ENCODE measurements around the gene ARCN1. TPM values are rescaled to one million over a fixed set of nuclear protein-coding genes. Genes with fewer than 3 reads are reported as not detected.

The ARCN1 gene
- total RNA-seq, 1 donor from 2014 or later = 91.3 TPM

DNA sequence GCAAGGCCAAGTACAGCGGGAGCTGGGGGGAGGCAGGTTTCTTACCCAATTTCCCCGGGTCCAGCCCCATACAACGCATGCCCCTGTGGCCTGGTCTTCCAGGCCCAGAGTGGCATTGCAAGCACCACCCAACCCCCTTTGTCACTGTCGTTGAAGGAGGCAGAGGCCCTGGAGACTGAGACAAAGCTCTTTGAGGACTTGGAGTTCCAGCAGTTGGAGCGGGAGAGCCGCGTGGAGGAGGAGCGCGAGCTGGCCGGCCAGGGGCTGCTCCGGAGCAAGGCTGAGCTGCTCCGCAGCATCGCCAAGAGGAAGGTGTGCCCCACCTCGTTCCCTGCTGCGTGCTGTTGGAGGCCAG, 63.0 kb downstream of the ARCN1 start:
- ChIA-PET POLR2A (no interaction called here), CTCF (interaction anchor here (0.9 kb wide), 1 partner anchor 58 kb away, joined by 3 read pairs; no protein-coding TSS in a partner anchor)
- Mint-ChIP-seq H3K9me3 (no peaks in the 10 kb centered on the region), H3K27ac (no peak overlapping the region), H3K36me3 (ENCODE audit: low read depth) (no peaks in the 10 kb centered on the region), H3K4me1 (no peaks in the 10 kb centered on the region), H3K27me3 (peaks cover 15% of the 10 kb centered on the region), H3K4me3 (no peak overlapping the region)
- ATAC-seq (ENCODE audit: low read depth) (no peak), DNase-seq (no peak)
- intact Hi-C loops (cut with micrococcal nuclease) = no loop called here
- TF ChIP-seq, protein P1, sequence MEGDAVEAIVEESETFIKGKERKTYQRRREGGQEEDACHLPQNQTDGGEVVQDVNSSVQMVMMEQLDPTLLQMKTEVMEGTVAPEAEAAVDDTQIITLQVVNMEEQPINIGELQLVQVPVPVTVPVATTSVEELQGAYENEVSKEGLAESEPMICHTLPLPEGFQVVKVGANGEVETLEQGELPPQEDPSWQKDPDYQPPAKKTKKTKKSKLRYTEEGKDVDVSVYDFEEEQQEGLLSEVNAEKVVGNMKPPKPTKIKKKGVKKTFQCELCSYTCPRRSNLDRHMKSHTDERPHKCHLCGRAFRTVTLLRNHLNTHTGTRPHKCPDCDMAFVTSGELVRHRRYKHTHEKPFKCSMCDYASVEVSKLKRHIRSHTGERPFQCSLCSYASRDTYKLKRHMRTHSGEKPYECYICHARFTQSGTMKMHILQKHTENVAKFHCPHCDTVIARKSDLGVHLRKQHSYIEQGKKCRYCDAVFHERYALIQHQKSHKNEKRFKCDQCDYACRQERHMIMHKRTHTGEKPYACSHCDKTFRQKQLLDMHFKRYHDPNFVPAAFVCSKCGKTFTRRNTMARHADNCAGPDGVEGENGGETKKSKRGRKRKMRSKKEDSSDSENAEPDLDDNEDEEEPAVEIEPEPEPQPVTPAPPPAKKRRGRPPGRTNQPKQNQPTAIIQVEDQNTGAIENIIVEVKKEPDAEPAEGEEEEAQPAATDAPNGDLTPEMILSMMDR (IDR thresholded peaks at IDR 0.05) = no peak

DNA sequence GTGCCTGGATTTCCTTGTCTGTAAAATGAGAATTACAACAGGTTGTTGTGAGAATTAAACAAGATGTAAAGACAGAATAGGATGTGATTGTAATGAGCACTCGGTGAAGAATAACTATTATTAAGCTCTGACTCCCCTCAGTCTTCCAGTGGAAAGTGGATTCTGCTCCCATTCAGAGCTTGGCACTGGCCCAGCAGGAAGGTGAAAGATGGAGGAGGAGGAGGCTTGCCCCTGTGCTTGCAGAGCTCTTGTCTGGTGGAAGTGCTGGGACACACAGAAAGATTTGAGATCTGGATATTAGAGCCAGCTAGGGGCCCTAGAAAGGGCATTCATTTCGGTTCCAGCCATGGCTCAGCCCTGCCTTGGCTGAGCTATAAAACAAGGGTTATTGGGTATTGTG, 63.4 kb downstream of the ARCN1 start:
- peaks cover 15% of the 10 kb centered on the region for H3K27me3 Mint-ChIP-seq
- TF ChIP-seq, protein P1 (IDR thresholded peaks at IDR 0.05) = no peak
- H3K36me3 Mint-ChIP-seq (ENCODE audit: low read depth) = no peaks in the 10 kb centered on the region
- ChIA-PET CTCF (interaction anchor here (0.9 kb wide), 1 partner anchor 58 kb away, joined by 3 read pairs; no protein-coding TSS in a partner anchor), POLR2A (no interaction called here)
- H3K4me3 Mint-ChIP-seq = no peak overlapping the region
- H3K4me1 Mint-ChIP-seq = no peaks in the 10 kb centered on the region
- ATAC-seq (ENCODE audit: low read depth) (no peak), DNase-seq (no peak)
- intact Hi-C loops (cut with micrococcal nuclease) = no loop called here
- H3K27ac Mint-ChIP-seq = no peak overlapping the region
- no peaks in the 10 kb centered on the region for H3K9me3 Mint-ChIP-seq

DNA sequence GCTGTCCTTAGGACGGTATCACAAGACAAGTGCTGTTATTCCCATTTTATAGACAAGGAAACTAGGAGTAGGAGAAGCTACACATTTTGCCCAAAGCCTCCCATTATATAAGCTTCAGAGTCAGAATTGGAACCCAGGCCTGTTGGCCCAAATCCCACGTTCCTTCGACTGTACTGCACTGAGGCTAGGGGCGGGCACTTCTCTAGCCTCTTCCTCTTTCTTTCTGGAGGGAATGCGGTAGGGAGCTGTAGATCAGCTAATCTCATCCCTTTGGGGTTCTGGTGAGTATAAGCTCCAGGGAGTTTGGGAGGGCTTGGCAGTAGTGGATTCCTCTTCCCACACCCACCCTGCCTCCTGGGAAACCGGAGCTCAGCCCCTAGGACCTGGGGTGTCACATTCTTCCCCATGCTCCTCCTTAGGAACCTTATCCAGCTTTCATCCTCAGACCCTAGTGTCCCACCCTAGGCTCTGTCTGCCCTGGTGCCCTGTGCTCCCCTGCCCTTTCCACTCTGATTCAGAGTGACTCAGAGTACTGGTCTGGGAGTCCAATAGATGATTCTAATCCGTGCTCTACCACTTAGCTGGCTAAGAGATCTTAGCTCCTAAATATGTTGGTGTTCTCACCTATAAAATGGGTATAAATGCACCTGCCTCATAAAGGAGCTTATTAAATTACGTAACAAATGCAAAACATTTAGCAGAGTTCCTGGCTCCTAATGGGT, 64.5 kb downstream of the ARCN1 start:
- Mint-ChIP-seq H3K36me3 (ENCODE audit: low read depth) (no peaks in the 10 kb centered on the region), H3K27ac (no peak overlapping the region), H3K9me3 (no peaks in the 10 kb centered on the region), H3K4me1 (no peaks in the 10 kb centered on the region), H3K27me3 (peaks cover 15% of the 10 kb centered on the region), H3K4me3 (no peak overlapping the region)
- DNase-seq (no peak), ATAC-seq (ENCODE audit: low read depth) (no peak)
- intact Hi-C loops (cut with micrococcal nuclease) = no loop called here
- ChIA-PET POLR2A (no interaction called here), CTCF (no interaction called here)
- TF ChIP-seq, protein P1 (IDR thresholded peaks at IDR 0.05) = no peak

DNA sequence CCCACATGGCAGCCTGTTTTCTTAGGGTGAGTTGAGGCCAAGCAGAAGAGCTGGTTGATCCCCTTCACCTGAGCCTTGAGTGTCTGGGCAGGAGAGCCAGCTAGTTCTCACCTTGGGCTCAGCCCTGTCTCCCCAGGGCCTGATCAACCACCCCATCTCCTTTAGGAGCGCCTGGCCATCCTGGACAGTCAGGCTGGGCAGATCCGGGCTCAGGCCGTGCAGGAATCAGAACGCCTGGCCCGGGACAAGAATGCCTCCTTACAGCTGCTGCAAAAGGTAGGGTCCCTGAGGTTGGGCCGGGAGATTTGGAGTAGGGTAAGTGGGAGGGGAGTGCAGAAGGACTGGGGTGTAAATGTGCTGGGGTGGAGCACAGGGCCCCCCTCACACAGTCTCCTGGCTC, 66.5 kb downstream of the ARCN1 start:
- Mint-ChIP-seq H3K9me3 (no peaks in the 10 kb centered on the region), H3K4me3 (no peak overlapping the region), H3K27me3 (peaks cover 12% of the 10 kb centered on the region), H3K36me3 (ENCODE audit: low read depth) (no peaks in the 10 kb centered on the region), H3K4me1 (no peaks in the 10 kb centered on the region), H3K27ac (no peak overlapping the region)
- ChIA-PET POLR2A (no interaction called here), CTCF (no interaction called here)
- DNase-seq (no peak), ATAC-seq (ENCODE audit: low read depth) (no peak)
- TF ChIP-seq, protein P1 (IDR thresholded peaks at IDR 0.05) = no peak
- intact Hi-C loops (cut with micrococcal nuclease) = no loop called here

DNA sequence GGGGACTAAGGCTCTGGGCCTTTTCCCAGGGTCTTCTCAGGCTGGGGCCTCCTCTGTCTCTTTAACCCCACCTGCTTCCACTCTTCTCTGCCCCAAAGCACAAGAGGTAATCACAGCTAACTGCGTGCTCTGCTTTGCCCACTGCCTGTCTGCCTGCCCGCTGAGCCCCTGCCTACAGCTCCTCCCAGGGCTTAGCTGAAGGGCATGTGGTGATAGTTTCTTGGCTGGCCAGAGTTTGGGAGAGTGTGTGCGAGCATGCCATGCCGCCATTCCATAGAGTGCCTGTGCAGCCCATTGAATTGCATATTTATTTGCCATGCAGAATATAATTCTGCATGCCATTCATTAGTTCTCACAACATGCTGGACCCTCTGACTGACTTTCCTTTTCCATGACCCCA, 67.7 kb downstream of the ARCN1 start:
- TF ChIP-seq, protein P1 (IDR thresholded peaks at IDR 0.05) = no peak
- intact Hi-C loops (cut with micrococcal nuclease) = no loop called here
- POLR2A ChIA-PET = no interaction called here
- CTCF ChIA-PET = no interaction called here
- no peaks in the 10 kb centered on the region for H3K4me1 Mint-ChIP-seq
- ATAC-seq (ENCODE audit: low read depth) (no peak), DNase-seq (no peak)
- no peak overlapping the region for H3K4me3 Mint-ChIP-seq
- H3K27me3 Mint-ChIP-seq = peaks cover 5% of the 10 kb centered on the region
- no peaks in the 10 kb centered on the region for H3K36me3 Mint-ChIP-seq (ENCODE audit: low read depth)
- H3K9me3 Mint-ChIP-seq = no peaks in the 10 kb centered on the region
- no peak overlapping the region for H3K27ac Mint-ChIP-seq

Measured in activated B cell treated with CpG ODN at 0.5 μM for 24 hours (primary cell).